NCI-H1105 (cell line): ENCODE measurements around the gene GFER.
"Not testable (repeated sequence)": the region's sequence is repeated elsewhere in the genome, so short reads cannot be mapped to it uniquely, and the experiment has no call there.

Experiments used
- DNase-seq: peaks from one replicate; lab custom pipeline; 2025; lab: John Stamatoyannopoulos, UW

GFER gene

GRCh38 chr16:2005646-2006045 lies 21.7 kb downstream of the GFER start:
- no peak for DNase-seq

GRCh38 chr16:2006317-2006716 lies 22.3 kb downstream of the GFER start:
- no peak for DNase-seq

GRCh38 chr16:2007081-2007836 lies 23.3 kb downstream of the GFER start:
- no peak for DNase-seq

GRCh38 chr16:2008009-2008526 lies 24.1 kb downstream of the GFER start:
- DNase-seq = no peak

GRCh38 chr16:2008631-2009163 lies 24.7 kb downstream of the GFER start:
- no peak for DNase-seq

GRCh38 chr16:2009164-2009711 lies 25.2 kb downstream of the GFER start:
- no peak for DNase-seq

- peak; percentile 62 for DNase-seq
Measured at GRCh38 chr16:2009791-2010510, 26.0 kb downstream of the GFER start, which contains the start of gene ZNF598. TSS of gene ZNF598 (minus strand) at chr16:2009821.

- DNase-seq = not testable (repeated sequence)
Measured at GRCh38 chr16:2011726-2012125, 27.7 kb downstream of the GFER start.

GRCh38 chr16:2013527-2013926 lies 29.5 kb downstream of the GFER start:
- DNase-seq = no peak

- no peak for DNase-seq
Measured at GRCh38 chr16:2015117-2015946, 31.3 kb downstream of the GFER start.

GRCh38 chr16:2015947-2016208 lies 31.9 kb downstream of the GFER start:
- no peak for DNase-seq

- no peak for DNase-seq
Measured at GRCh38 chr16:2016407-2016922, 32.5 kb downstream of the GFER start.

- DNase-seq = no peak
Measured at GRCh38 chr16:2019518-2019920, 35.5 kb downstream of the GFER start, which contains the start of gene NPW. TSS of gene NPW (plus strand) at chr16:2019785.

- DNase-seq = no peak
Measured at GRCh38 chr16:2019921-2020831, 36.2 kb downstream of the GFER start.

- no peak for DNase-seq
Measured at GRCh38 chr16:2022723-2023091, 38.7 kb downstream of the GFER start.

- DNase-seq = peak; percentile 53
Measured at GRCh38 chr16:2023092-2024031, 39.4 kb downstream of the GFER start.

- DNase-seq = no peak
Measured at GRCh38 chr16:2024032-2024420, 40.0 kb downstream of the GFER start.

- no peak for DNase-seq
Measured at GRCh38 chr16:2025251-2025650, 41.3 kb downstream of the GFER start.

- DNase-seq = no peak
Measured at GRCh38 chr16:2025878-2026460, 42.0 kb downstream of the GFER start.
